WTC11 (cell line): ENCODE results near the gene RASEF. TPM values are rescaled to one million over a fixed set of nuclear protein-coding genes. Genes with fewer than 3 reads are reported as not detected.

ENCODE experiments used
- ATAC-seq: fragments of 200-7000 bp; cut with Tn5 transposase; 2 replicates; pipeline ENCODE4 v1.10.0; 2021; ENCODE audit warnings: mild to moderate bottlenecking, moderate library complexity
- CTCF ChIA-PET: fragments of 300-600 bp; sonication (Branson Sonifier 250); formaldehyde crosslinking; loops from one replicate; lab custom pipeline; 2021; ENCODE audit warnings: antibody characterized with exemption; lab: Charles Lee
- POLR2A ChIA-PET: fragments of 350-600 bp; sonication (Branson Sonifier 250); formaldehyde crosslinking; loops from one replicate; lab custom pipeline; 2021; ENCODE audit warnings: antibody characterized with exemption; lab: Charles Lee
- DNase-seq: peaks from one replicate; pipeline ENCODE4 v3.0.0; 2021; ENCODE audit warnings: low spot score
- H3K27ac Mint-ChIP-seq: 2 replicates; pipeline ENCODE4 v1.8.0; 2021; ENCODE audit warnings: mixed read lengths
- H3K27me3 Mint-ChIP-seq: 2 replicates; pipeline ENCODE4 v1.8.0; 2021; ENCODE audit warnings: low read depth, mild to moderate bottlenecking, moderate library complexity, mixed read lengths
- H3K36me3 Mint-ChIP-seq: 2 replicates; pipeline ENCODE4 v1.8.0; 2021; ENCODE audit warnings: mixed read lengths
- H3K4me1 Mint-ChIP-seq: 2 replicates; pipeline ENCODE4 v1.8.0; 2022; ENCODE audit warnings: mixed read lengths
- H3K4me3 Mint-ChIP-seq: 2 replicates; pipeline ENCODE4 v1.8.0; 2021; ENCODE audit warnings: mild to moderate bottlenecking, moderate library complexity, mixed read lengths
- H3K9me3 Mint-ChIP-seq: 2 replicates; pipeline ENCODE4 v1.8.0; 2021; ENCODE audit warnings: mixed read lengths
- AR ChIP-seq: fragments of 250-450 bp; sonication (Bioruptor Pico); IDR thresholded peaks from 2 replicates; pipeline ENCODE4 v1.9.0; 2021; ENCODE audit warnings: mild to moderate bottlenecking
- CTCF ChIP-seq: fragments of 200-600 bp; IDR thresholded peaks from 2 replicates; pipeline ENCODE4 v1.8.0; 2022; ENCODE audit warnings: antibody characterized with exemption
- E2F1 ChIP-seq: sonication (generic); formaldehyde crosslinking; IDR thresholded peaks from 2 replicates; pipeline ENCODE4 v1.8.0; 2022; ENCODE audit warnings: mild to moderate bottlenecking, missing genetic modification reagents
- E2F5 ChIP-seq: sonication (generic); formaldehyde crosslinking; IDR thresholded peaks from 2 replicates; pipeline ENCODE4 v1.8.1; 2022; ENCODE audit warnings: mild to moderate bottlenecking, moderate library complexity, missing genetic modification reagents
- ELF4 ChIP-seq: sonication (generic); formaldehyde crosslinking; IDR thresholded peaks from 2 replicates; pipeline ENCODE4 v1.8.1; 2022; ENCODE audit warnings: low read depth, mild to moderate bottlenecking, moderate library complexity, missing genetic modification reagents
- ERG ChIP-seq: fragments of 250-450 bp; sonication (Bioruptor Pico); IDR thresholded peaks from 2 replicates; pipeline ENCODE4 v1.8.0; 2021; ENCODE audit warnings: mild to moderate bottlenecking
- FOXP1 ChIP-seq: sonication (generic); formaldehyde crosslinking; IDR thresholded peaks from 2 replicates; pipeline ENCODE4 v1.8.0; 2022; ENCODE audit warnings: missing genetic modification reagents, mild to moderate bottlenecking, moderate library complexity, borderline replicate concordance
- KAT7 ChIP-seq: sonication (generic); formaldehyde crosslinking; IDR thresholded peaks from 2 replicates; pipeline ENCODE4 v1.8.1; 2023; ENCODE audit warnings: missing genetic modification reagents, mild to moderate bottlenecking, borderline replicate concordance
- MLX ChIP-seq: sonication (generic); formaldehyde crosslinking; IDR thresholded peaks from 2 replicates; pipeline ENCODE4 v1.8.1; 2023; ENCODE audit warnings: mild to moderate bottlenecking, missing genetic modification reagents, moderate library complexity
- NFE2L1 ChIP-seq: sonication (generic); formaldehyde crosslinking; IDR thresholded peaks from 2 replicates; pipeline ENCODE4 v1.8.1; 2023; ENCODE audit warnings: missing genetic modification reagents
- NR2C2 ChIP-seq: sonication (generic); formaldehyde crosslinking; IDR thresholded peaks from 2 replicates; pipeline ENCODE4 v1.8.0; 2022; ENCODE audit warnings: mild to moderate bottlenecking, missing genetic modification reagents
- PRRX2 ChIP-seq: fragments of 250-450 bp; sonication (Bioruptor Pico); IDR thresholded peaks from 2 replicates; pipeline ENCODE4 v1.8.0; 2021; ENCODE audit warnings: mild to moderate bottlenecking
- SMAD3 ChIP-seq: sonication (generic); formaldehyde crosslinking; IDR thresholded peaks from 2 replicates; pipeline ENCODE4 v1.8.0; 2022; ENCODE audit warnings: missing genetic modification reagents, mild to moderate bottlenecking, borderline replicate concordance
- USF1 ChIP-seq: sonication (generic); formaldehyde crosslinking; IDR thresholded peaks from 2 replicates; pipeline ENCODE4 v1.8.0; 2022; ENCODE audit warnings: mild to moderate bottlenecking, missing genetic modification reagents
- ZNF121 ChIP-seq: sonication (generic); formaldehyde crosslinking; IDR thresholded peaks from 2 replicates; pipeline ENCODE4 v1.8.0; 2023; ENCODE audit warnings: missing genetic modification reagents
- ZNF219 ChIP-seq: sonication (generic); formaldehyde crosslinking; IDR thresholded peaks from 2 replicates; pipeline ENCODE4 v1.8.0; 2023; ENCODE audit warnings: missing genetic modification reagents, mild to moderate bottlenecking, borderline replicate concordance
- ZNF263 ChIP-seq: sonication (generic); formaldehyde crosslinking; IDR thresholded peaks from 2 replicates; pipeline ENCODE4 v1.8.1; 2022; ENCODE audit warnings: low read depth, mild to moderate bottlenecking, moderate library complexity, missing genetic modification reagents
- ZNF512 ChIP-seq: sonication (generic); formaldehyde crosslinking; IDR thresholded peaks from 2 replicates; pipeline ENCODE4 v1.8.1; 2022; ENCODE audit warnings: missing genetic modification reagents, borderline replicate concordance
- total RNA-seq: library from RNA; stranded (reverse); gene quantifications from 3 replicates; pipeline ENCODE4 v1.2.3, GENCODE V29; 2021

RASEF gene
- total RNA-seq, 1 experiment from 2014 or later: 6.5 TPM

GRCh38 chr9:83027153-83027891 lies 35.6 kb downstream of the RASEF start:
- Mint-ChIP-seq H3K9me3 (peaks cover 8% of the 10 kb centered on the region), H3K27me3 (no peaks in the 10 kb centered on the region), H3K4me3 (no peak overlapping the region), H3K4me1 (peaks cover 8% of the 10 kb centered on the region), H3K36me3 (no peaks in the 10 kb centered on the region), H3K27ac (no peak overlapping the region)
- ATAC-seq (no peak), DNase-seq (no peak)
- ChIA-PET POLR2A (no interaction called here), CTCF (no interaction called here)
- TF ChIP-seq ZNF512 (CRISPR knock-in tag) (no peak), CTCF (no peak), MLX (CRISPR knock-in tag) (no peak), E2F5 (no peak), SMAD3 (CRISPR knock-in tag) (no peak), NR2C2 (CRISPR knock-in tag) (no peak), ZNF219 (CRISPR knock-in tag) (no peak), NFE2L1 (no peak), E2F1 (CRISPR knock-in tag) (no peak), KAT7 (no peak), ERG (CRISPR knock-in tag) (no peak), PRRX2 (no peak), ZNF121 (CRISPR knock-in tag) (no peak), ELF4 (CRISPR knock-in tag) (no peak), ZNF263 (no peak), FOXP1 (CRISPR knock-in tag) (no peak), AR (CRISPR knock-in tag) (no peak), USF1 (no peak)
